ENCODE measurements around the gene AGXT2. TPM values are rescaled to one million over a fixed set of nuclear protein-coding genes. Genes with fewer than 3 reads are reported as not detected.

AGXT2 gene
- total and polyA plus RNA-seq, 4 donors: 49.4 to 67.9 (median 50.6) TPM

DNA sequence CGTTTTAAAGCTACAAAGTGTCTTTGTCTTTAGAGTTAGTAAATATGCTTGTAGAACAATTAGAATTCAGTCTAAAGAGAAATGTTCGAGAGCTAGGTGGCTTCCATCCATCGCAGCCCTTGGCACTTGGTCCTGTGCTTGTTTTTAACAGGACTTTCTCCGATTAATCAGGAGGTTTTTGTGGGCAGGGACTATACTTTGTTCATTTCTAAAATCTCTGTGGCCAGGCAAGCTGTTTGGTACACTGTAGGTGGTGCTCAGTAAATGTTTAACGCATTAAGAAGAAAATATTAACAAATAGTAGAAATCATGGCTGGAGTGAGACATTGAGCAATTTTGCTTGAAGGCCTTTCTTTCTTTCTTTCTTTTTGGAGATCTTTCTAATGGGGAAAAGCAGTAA, 20.8 kb downstream of the AGXT2 start:
- Histone ChIP-seq H3K27me3 (ENCODE audit: control insufficient read depth in 4 of 4, insufficient read depth in 4 of 4, low read length in 3 of 4) (no peaks in the 10 kb centered on the region), H3K9me3 (ENCODE audit: control insufficient read depth in 4 of 4, low read length in 3 of 4) (no peaks in the 10 kb centered on the region), H3K4me3 (ENCODE audit: low read depth in 1 of 3, low read length in 3 of 3) (peak overlapping the region in 2 of 3 donors; percentile 23 to 38), H3K36me3 (ENCODE audit: control insufficient read depth in 4 of 4, insufficient read depth in 3 of 4, low read depth in 1 of 4, low read length in 3 of 4) (peaks cover 0 to 4% (median 3%) of the 10 kb centered on the region in 4 donors), H3K9ac (ENCODE audit: low read depth in 1 of 2, low read length in 2 of 2) (peak overlapping the region in 1 of 2 donors; percentile 76), H3K4me1 (ENCODE audit: control insufficient read depth in 4 of 4, insufficient read depth in 4 of 4, low read length in 3 of 4) (peaks cover 7 to 51% (median 49%) of the 10 kb centered on the region in 4 donors), H3K27ac (ENCODE audit: low read depth in 1 of 2, low read length in 2 of 2) (peak overlapping the region; percentile 73 to 94)
- TF ChIP-seq HNF4G (IDR thresholded peaks at IDR 0.05): peak; percentile 11
- no peak for TF ChIP-seq MAX (IDR thresholded peaks at IDR 0.05)
- peak; percentile 64 for TF ChIP-seq SP1 (IDR thresholded peaks at IDR 0.05)
- no peak for TF ChIP-seq EGR1 (IDR thresholded peaks at IDR 0.05; ENCODE audit: low read depth in 2 of 2)
- TF ChIP-seq, protein P1, sequence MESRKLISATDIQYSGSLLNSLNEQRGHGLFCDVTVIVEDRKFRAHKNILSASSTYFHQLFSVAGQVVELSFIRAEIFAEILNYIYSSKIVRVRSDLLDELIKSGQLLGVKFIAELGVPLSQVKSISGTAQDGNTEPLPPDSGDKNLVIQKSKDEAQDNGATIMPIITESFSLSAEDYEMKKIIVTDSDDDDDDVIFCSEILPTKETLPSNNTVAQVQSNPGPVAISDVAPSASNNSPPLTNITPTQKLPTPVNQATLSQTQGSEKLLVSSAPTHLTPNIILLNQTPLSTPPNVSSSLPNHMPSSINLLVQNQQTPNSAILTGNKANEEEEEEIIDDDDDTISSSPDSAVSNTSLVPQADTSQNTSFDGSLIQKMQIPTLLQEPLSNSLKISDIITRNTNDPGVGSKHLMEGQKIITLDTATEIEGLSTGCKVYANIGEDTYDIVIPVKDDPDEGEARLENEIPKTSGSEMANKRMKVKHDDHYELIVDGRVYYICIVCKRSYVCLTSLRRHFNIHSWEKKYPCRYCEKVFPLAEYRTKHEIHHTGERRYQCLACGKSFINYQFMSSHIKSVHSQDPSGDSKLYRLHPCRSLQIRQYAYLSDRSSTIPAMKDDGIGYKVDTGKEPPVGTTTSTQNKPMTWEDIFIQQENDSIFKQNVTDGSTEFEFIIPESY (IDR thresholded peaks at IDR 0.05): peak; percentile 36
- TF ChIP-seq, protein P2, sequence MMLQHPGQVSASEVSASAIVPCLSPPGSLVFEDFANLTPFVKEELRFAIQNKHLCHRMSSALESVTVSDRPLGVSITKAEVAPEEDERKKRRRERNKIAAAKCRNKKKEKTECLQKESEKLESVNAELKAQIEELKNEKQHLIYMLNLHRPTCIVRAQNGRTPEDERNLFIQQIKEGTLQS (IDR thresholded peaks at IDR 0.05): no peak
- peak in 1 of 2 donors; percentile 46 for TF ChIP-seq RAD21 (IDR thresholded peaks at IDR 0.05)
- no peak for TF ChIP-seq GABPA (IDR thresholded peaks at IDR 0.05 in 1 of 2, conservative IDR thresholded peaks at IDR 0.05 in 1 of 2)
- peak; percentile 62 for TF ChIP-seq TAF1 (conservative IDR thresholded peaks at IDR 0.05)
- peak; percentile 65 to 78 for TF ChIP-seq HNF4A (conservative IDR thresholded peaks at IDR 0.05)
- peak; percentile 66 for TF ChIP-seq YY1 (IDR thresholded peaks at IDR 0.05)
- no peak for TF ChIP-seq FOXA1 (IDR thresholded peaks at IDR 0.05)
- no peak for TF ChIP-seq REST (IDR thresholded peaks at IDR 0.05)
- peak in 1 of 2 donors; percentile 53 for TF ChIP-seq JUND (IDR thresholded peaks at IDR 0.05)
- TF ChIP-seq, protein P3, sequence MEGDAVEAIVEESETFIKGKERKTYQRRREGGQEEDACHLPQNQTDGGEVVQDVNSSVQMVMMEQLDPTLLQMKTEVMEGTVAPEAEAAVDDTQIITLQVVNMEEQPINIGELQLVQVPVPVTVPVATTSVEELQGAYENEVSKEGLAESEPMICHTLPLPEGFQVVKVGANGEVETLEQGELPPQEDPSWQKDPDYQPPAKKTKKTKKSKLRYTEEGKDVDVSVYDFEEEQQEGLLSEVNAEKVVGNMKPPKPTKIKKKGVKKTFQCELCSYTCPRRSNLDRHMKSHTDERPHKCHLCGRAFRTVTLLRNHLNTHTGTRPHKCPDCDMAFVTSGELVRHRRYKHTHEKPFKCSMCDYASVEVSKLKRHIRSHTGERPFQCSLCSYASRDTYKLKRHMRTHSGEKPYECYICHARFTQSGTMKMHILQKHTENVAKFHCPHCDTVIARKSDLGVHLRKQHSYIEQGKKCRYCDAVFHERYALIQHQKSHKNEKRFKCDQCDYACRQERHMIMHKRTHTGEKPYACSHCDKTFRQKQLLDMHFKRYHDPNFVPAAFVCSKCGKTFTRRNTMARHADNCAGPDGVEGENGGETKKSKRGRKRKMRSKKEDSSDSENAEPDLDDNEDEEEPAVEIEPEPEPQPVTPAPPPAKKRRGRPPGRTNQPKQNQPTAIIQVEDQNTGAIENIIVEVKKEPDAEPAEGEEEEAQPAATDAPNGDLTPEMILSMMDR (IDR thresholded peaks at IDR 0.05; ENCODE audit: low read depth, low read length, missing input control): no peak
- TF ChIP-seq RXRA (IDR thresholded peaks at IDR 0.05): peak in 1 of 2 donors; percentile 76
- no peak for TF ChIP-seq FOXA2 (IDR thresholded peaks at IDR 0.05)
- TF ChIP-seq NR2F2 (IDR thresholded peaks at IDR 0.05): no peak
- WGBS: 24% methylated on average over 5 of the region's 5 CpGs
- DNase-seq (ENCODE audit: low spot score): no peak
